Activated T-helper 1 cell treated with anti-CD3 and anti-CD28 coated beads, Interleukin-12 subunit alpha, Interleukin-12 subunit beta, Interleukin-2, Interleukin-4 antibody, amounts not matched to agents 30 ng/mL and 10 ng/mL and 1 ng/mL, durations not matched to agents 14 hours and 24 hours and 36 hours (primary cell): ENCODE measurements around the gene KRTAP12-1. TPM values are rescaled to one million over a fixed set of nuclear protein-coding genes. Genes with fewer than 3 reads are reported as not detected.

Source experiments
- DNase-seq: peaks from one replicate; pipeline ENCODE4 v3.0.0; 2021; ENCODE audit warnings: low spot score
- H3K27ac Mint-ChIP-seq: one replicate; pipeline ENCODE4 v1.8.0; 2021; ENCODE audit warnings: mild to moderate bottlenecking, mixed read lengths
- H3K27me3 Mint-ChIP-seq: one replicate; pipeline ENCODE4 v1.8.0; 2022; ENCODE audit warnings: mild to moderate bottlenecking, moderate library complexity, mixed read lengths; ENCODE audit not compliant: insufficient read depth
- H3K36me3 Mint-ChIP-seq: one replicate; pipeline ENCODE4 v1.8.0; 2021; ENCODE audit warnings: low read depth, mixed read lengths
- H3K4me1 Mint-ChIP-seq: one replicate; pipeline ENCODE4 v1.8.0; 2021; ENCODE audit warnings: low read depth, mixed read lengths
- H3K4me3 Mint-ChIP-seq: one replicate; pipeline ENCODE4 v1.8.0; 2021; ENCODE audit warnings: mild to moderate bottlenecking, moderate library complexity, mixed read lengths
- H3K9me3 Mint-ChIP-seq: one replicate; pipeline ENCODE4 v1.8.0; 2021; ENCODE audit warnings: mixed read lengths
- intact Hi-C: fragments of 100-400 bp; cut with micrococcal nuclease; formaldehyde crosslinking; loops from one replicate; pipeline ENCODE4 v1.15.1; 2024
- total RNA-seq: library from RNA; stranded (reverse); gene quantifications from 2 replicates; pipeline ENCODE4 v1.2.3, GENCODE V29; 2022

Gene KRTAP12-1, protein sequence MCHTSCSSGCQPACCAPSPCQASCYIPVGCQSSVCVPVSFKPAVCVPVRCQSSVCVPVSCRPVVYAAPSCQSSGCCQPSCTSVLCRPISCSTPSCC
- total RNA-seq, result not detected in 2 replicates

- H3K36me3 Mint-ChIP-seq, result no peaks in the 10 kb centered on the region
- H3K4me1 Mint-ChIP-seq, result peaks cover 14% of the 10 kb centered on the region
- intact Hi-C loops, result no loop called here
- no peaks in the 10 kb centered on the region for H3K9me3 Mint-ChIP-seq
- peaks cover 30% of the 10 kb centered on the region for H3K27me3 Mint-ChIP-seq
- H3K27ac Mint-ChIP-seq, result no peak within 1 kb of the TSS
- H3K4me3 Mint-ChIP-seq, result no peak within 1 kb of the TSS
- DNase-seq, result no peak
These were observed at the start of gene KRTAP12-1 for GRCh38 chr21:44681861-44682579. TSS of gene KRTAP12-1 (minus strand) at chr21:44682163. CDS start at chr21:44682123, 40 bp downstream.

DNA sequence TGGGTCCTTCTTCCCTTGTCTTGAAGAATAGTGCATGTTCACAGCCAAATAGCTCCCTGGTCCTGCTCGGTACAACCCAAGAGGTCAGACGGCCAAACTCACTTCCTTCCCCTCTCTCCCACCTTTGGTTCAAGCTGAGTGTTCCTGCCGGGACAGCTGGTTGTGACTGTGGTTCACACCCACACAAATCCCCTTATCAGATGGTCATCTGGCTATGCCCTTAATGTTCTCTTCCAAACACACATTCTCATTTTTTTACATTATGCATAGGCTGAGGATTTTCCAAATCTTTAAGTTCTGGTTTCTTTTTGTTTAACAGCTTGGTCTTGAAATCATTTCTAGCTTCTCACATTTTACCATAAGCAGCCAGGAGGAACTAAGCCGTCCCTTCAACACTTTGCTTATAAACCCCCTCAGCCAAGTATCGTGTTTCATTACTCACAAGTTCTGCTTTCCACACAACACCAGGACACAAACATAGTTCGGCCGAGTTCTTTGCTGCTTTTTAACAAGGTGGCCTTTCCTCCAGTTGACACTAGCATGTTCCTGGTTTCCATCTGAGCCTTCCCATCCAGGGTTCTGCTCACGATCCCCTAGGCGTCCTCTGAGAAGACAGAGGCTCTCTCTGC lies 49.1 kb upstream of the KRTAP12-1 start:
- H3K4me3 Mint-ChIP-seq, result no peak overlapping the region
- H3K36me3 Mint-ChIP-seq, result no peaks in the 10 kb centered on the region
- no peak for DNase-seq
- intact Hi-C loops, result no loop called here
- H3K4me1 Mint-ChIP-seq, result no peaks in the 10 kb centered on the region
- H3K9me3 Mint-ChIP-seq, result no peaks in the 10 kb centered on the region
- no peak overlapping the region for H3K27ac Mint-ChIP-seq
- peaks cover 7% of the 10 kb centered on the region for H3K27me3 Mint-ChIP-seq

- H3K36me3 Mint-ChIP-seq, result no peaks in the 10 kb centered on the region
- no peaks in the 10 kb centered on the region for H3K4me1 Mint-ChIP-seq
- H3K4me3 Mint-ChIP-seq, result no peak overlapping the region
- H3K27ac Mint-ChIP-seq, result no peak overlapping the region
- peaks cover 16% of the 10 kb centered on the region for H3K27me3 Mint-ChIP-seq
- intact Hi-C loops, result no loop called here
- no peaks in the 10 kb centered on the region for H3K9me3 Mint-ChIP-seq
- no peak for DNase-seq
These were observed 48.0 kb upstream of the KRTAP12-1 start for GRCh38 chr21:44730028-44730395.

- intact Hi-C loops, result no loop called here
- H3K27ac Mint-ChIP-seq, result no peak overlapping the region
- no peak overlapping the region for H3K4me3 Mint-ChIP-seq
- no peaks in the 10 kb centered on the region for H3K36me3 Mint-ChIP-seq
- peaks cover 21% of the 10 kb centered on the region for H3K27me3 Mint-ChIP-seq
- no peaks in the 10 kb centered on the region for H3K9me3 Mint-ChIP-seq
- DNase-seq, result no peak
- no peaks in the 10 kb centered on the region for H3K4me1 Mint-ChIP-seq
These were observed 47.5 kb upstream of the KRTAP12-1 start for GRCh38 chr21:44729336-44730027.

GRCh38 chr21:44728716-44729115 lies 46.8 kb upstream of the KRTAP12-1 start:
- no peak for DNase-seq
- peaks cover 27% of the 10 kb centered on the region for H3K27me3 Mint-ChIP-seq
- H3K4me3 Mint-ChIP-seq, result no peak overlapping the region
- H3K36me3 Mint-ChIP-seq, result no peaks in the 10 kb centered on the region
- no peaks in the 10 kb centered on the region for H3K9me3 Mint-ChIP-seq
- intact Hi-C loops, result no loop called here
- no peaks in the 10 kb centered on the region for H3K4me1 Mint-ChIP-seq
- no peak overlapping the region for H3K27ac Mint-ChIP-seq

- no peaks in the 10 kb centered on the region for H3K9me3 Mint-ChIP-seq
- no peak overlapping the region for H3K4me3 Mint-ChIP-seq
- no peaks in the 10 kb centered on the region for H3K36me3 Mint-ChIP-seq
- peaks cover 31% of the 10 kb centered on the region for H3K27me3 Mint-ChIP-seq
- H3K27ac Mint-ChIP-seq, result no peak overlapping the region
- intact Hi-C loops, result no loop called here
- peaks cover 6% of the 10 kb centered on the region for H3K4me1 Mint-ChIP-seq
- no peak for DNase-seq
These were observed 45.8 kb upstream of the KRTAP12-1 start for GRCh38 chr21:44727757-44728156.

DNA sequence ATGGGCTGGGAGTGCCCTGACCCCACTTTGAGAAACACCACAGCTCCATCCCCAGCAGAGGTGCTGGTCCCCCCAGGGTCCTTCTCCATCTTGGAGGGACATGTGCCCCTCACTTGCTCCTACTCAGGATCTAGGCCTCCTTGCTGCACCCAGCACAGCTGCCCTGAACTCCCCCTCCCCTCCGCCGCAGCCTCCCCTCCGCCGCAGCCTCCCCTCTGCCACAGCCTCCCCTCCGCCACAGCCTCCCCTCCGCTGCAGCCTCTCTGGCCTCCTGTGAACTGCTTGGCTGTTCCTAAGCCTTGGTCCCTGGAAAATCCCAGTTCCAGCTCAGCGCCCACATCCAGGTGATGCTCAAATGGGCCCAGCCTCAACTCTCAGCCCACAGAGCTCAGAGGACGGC lies 45.4 kb upstream of the KRTAP12-1 start:
- Mint-ChIP-seq H3K36me3 (no peaks in the 10 kb centered on the region), H3K4me3 (no peak overlapping the region), H3K9me3 (no peaks in the 10 kb centered on the region), H3K4me1 (peaks cover 8% of the 10 kb centered on the region), H3K27me3 (peaks cover 35% of the 10 kb centered on the region), H3K27ac (no peak overlapping the region)
- no peak for DNase-seq
- intact Hi-C loops, result no loop called here

- H3K4me1 Mint-ChIP-seq, result peaks cover 8% of the 10 kb centered on the region
- DNase-seq, result no peak
- intact Hi-C loops, result no loop called here
- no peak overlapping the region for H3K4me3 Mint-ChIP-seq
- no peaks in the 10 kb centered on the region for H3K9me3 Mint-ChIP-seq
- H3K27me3 Mint-ChIP-seq, result peaks cover 36% of the 10 kb centered on the region
- no peaks in the 10 kb centered on the region for H3K36me3 Mint-ChIP-seq
- no peak overlapping the region for H3K27ac Mint-ChIP-seq
These were observed 44.9 kb upstream of the KRTAP12-1 start for GRCh38 chr21:44726826-44727225.

DNA sequence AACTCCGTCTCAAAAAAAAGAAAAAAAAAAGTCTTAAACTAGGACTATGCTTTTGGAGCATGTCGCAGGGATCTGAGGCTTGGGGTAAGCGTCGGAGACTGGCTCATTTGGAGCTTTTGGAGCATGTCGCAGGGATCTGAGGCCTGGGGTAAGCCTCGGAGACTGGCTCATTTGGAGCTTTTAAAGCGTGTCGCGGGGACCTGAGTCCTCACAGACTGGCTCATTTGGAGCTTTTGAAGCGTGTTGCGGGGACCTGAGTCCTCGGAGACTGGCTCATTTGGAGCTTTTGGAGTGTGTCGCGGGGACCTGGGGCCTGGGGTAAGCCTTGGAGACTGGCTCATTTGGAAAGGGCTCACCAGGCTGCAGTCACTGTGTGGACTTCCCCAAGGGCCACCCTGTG lies 43.0 kb upstream of the KRTAP12-1 start:
- DNase-seq, result no peak
- H3K27ac Mint-ChIP-seq, result no peak overlapping the region
- H3K9me3 Mint-ChIP-seq, result no peaks in the 10 kb centered on the region
- no peaks in the 10 kb centered on the region for H3K36me3 Mint-ChIP-seq
- H3K4me3 Mint-ChIP-seq, result no peak overlapping the region
- H3K4me1 Mint-ChIP-seq, result peaks cover 8% of the 10 kb centered on the region
- intact Hi-C loops, result no loop called here
- peaks cover 49% of the 10 kb centered on the region for H3K27me3 Mint-ChIP-seq

GRCh38 chr21:44724196-44724595 lies 42.2 kb upstream of the KRTAP12-1 start:
- Mint-ChIP-seq H3K27me3 (peaks cover 55% of the 10 kb centered on the region), H3K4me1 (peaks cover 8% of the 10 kb centered on the region), H3K9me3 (no peaks in the 10 kb centered on the region), H3K4me3 (no peak overlapping the region), H3K27ac (no peak overlapping the region), H3K36me3 (no peaks in the 10 kb centered on the region)
- no peak for DNase-seq
- intact Hi-C loops, result no loop called here

DNA sequence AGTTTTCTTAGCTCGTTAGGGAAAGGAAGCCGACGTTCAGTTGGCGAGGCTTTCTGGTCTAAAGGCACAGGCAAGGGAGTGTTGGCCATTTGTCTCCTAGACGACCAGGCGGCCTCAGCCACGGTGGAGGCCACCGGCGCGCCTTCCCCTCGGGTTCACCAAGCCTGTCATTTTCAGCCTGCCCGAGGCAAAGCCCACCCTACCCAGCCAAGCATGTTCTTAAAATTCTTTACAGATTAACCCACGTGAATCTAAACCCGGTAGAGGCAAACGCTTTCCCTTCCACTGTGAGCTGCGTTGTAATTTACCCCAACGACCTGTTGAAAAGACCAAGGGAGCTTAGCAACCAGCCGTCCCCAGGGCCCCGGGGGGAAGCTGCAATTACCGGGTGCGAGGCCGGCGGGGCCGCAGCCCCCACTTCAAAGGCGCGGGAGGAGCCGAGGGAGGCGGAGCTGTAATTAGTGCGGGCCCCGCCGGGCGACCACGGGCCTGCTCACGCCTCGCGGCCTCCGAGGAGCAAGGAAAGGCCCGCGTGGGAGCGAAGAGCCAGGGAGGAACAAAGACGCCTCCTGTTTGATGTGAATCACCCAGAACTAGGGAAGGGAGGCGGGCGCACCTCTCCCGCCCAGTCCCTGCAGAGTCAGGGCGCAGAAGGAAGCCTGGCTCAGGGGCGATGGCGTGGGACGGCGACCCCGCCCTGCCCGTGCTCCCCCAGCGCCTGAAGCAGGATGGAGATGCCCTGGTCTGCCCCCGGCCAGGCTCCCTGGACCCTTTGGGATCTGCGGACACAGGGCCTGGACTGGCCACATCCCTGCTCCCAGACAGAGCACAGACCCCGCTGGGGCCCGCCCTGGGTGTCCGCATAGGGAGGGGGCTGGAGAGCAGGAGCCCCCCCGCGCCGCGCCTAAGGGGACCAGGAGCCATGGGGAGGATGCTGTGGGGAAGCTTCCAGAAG lies 41.5 kb upstream of the KRTAP12-1 start:
- H3K27ac Mint-ChIP-seq, result no peak overlapping the region
- DNase-seq, result no peak
- intact Hi-C loops, result no loop called here
- H3K9me3 Mint-ChIP-seq, result no peaks in the 10 kb centered on the region
- no peak overlapping the region for H3K4me3 Mint-ChIP-seq
- peaks cover 60% of the 10 kb centered on the region for H3K27me3 Mint-ChIP-seq
- H3K36me3 Mint-ChIP-seq, result no peaks in the 10 kb centered on the region
- H3K4me1 Mint-ChIP-seq, result peaks cover 8% of the 10 kb centered on the region

DNA sequence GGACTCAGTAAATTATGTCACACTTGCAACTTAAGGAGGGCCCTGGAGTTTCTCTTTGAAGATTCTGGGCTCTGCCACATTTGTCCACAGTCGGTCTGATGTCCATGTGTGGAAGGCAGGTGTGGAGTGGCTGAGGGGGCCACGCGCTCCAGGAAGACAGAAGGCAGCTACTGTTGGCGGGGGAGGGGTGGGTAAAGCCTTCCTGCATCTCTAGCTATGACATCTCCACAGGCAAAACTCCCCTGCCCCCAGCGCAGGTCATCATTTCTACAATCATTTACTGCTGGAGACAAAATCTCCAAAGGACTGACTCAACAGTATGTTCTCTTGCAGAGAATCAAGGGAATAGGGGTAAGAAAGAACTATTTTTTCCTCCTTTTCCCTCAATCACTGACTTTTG lies 40.8 kb upstream of the KRTAP12-1 start:
- no peak overlapping the region for H3K4me3 Mint-ChIP-seq
- peaks cover 8% of the 10 kb centered on the region for H3K4me1 Mint-ChIP-seq
- H3K36me3 Mint-ChIP-seq, result no peaks in the 10 kb centered on the region
- no peak overlapping the region for H3K27ac Mint-ChIP-seq
- intact Hi-C loops, result no loop called here
- no peaks in the 10 kb centered on the region for H3K9me3 Mint-ChIP-seq
- DNase-seq, result no peak
- H3K27me3 Mint-ChIP-seq, result peaks cover 67% of the 10 kb centered on the region
